ENCODE measurements around the gene MUC22. TPM values are rescaled to one million over a fixed set of nuclear protein-coding genes. Genes with fewer than 3 reads are reported as not detected.

Gene MUC22
- total RNA-seq (not detected in 2 replicates), polyA plus RNA-seq (not detected in 2 replicates), polyA minus RNA-seq (ENCODE audit: low replicate concordance) (0.59 TPM in 1 of 2 replicates, not detected in the other)
- polyA plus RNA-seq (2012): not detected in 2 replicates

DNA sequence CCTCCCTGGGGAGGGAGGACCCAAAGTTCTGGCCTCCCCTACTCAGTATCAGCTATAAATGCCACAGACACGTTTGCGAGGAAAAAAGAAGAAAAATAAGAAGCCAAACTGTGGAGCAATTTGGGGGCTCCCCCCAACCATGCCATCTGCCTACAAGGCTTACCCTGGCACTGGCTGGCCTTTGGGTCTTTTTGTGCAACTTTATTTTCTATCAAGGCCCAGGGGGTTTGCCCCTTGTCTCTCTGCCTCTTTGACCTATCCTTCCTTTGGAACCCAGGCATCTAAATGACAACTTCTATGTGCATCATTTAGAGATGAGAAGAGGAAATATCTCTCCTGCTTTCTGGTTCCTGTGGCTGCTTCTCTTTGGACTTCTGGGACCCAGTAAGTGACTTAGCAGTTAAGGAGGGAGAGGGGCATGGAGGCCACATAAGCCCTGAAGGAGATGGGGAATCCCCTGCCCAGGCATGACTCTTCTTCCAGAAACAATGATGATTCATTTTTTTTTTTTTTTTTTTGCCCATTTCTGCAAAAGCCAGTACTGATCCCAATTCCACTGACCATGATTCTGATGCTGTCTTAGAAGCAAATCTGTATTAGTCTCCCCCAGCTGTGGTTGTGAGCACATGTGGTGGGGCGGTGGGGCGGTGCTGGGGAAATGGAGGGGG lies at the start of gene MUC22:
TSS of gene MUC22 (plus strand) at position 82 of the 668 bp plus-strand sequence. CDS start at position 315, 233 bp downstream.
- no peak within 1 kb of the TSS for H3K4me2 ChIP-seq (ENCODE audit: extremely low read depth, insufficient read depth, low read length)
- no peak within 1 kb of the TSS for H3K27ac ChIP-seq (ENCODE audit: insufficient read depth, low read length)
- no peak within 1 kb of the TSS for H3K9ac ChIP-seq (ENCODE audit: insufficient read depth, low read length)
- H3K4me1 ChIP-seq (ENCODE audit: control insufficient read depth, extremely low read depth, insufficient read depth, low read length): peaks cover 6% of the 10 kb centered on the region
- no peaks in the 10 kb centered on the region for H3K79me2 ChIP-seq (ENCODE audit: control insufficient read depth, insufficient read depth, low read length)
- TF ChIP-seq EZH2 (IDR thresholded peaks at IDR 0.05; ENCODE audit: low read length, missing control alignments): no peak
- TF ChIP-seq, protein P1, sequence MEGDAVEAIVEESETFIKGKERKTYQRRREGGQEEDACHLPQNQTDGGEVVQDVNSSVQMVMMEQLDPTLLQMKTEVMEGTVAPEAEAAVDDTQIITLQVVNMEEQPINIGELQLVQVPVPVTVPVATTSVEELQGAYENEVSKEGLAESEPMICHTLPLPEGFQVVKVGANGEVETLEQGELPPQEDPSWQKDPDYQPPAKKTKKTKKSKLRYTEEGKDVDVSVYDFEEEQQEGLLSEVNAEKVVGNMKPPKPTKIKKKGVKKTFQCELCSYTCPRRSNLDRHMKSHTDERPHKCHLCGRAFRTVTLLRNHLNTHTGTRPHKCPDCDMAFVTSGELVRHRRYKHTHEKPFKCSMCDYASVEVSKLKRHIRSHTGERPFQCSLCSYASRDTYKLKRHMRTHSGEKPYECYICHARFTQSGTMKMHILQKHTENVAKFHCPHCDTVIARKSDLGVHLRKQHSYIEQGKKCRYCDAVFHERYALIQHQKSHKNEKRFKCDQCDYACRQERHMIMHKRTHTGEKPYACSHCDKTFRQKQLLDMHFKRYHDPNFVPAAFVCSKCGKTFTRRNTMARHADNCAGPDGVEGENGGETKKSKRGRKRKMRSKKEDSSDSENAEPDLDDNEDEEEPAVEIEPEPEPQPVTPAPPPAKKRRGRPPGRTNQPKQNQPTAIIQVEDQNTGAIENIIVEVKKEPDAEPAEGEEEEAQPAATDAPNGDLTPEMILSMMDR (conservative IDR thresholded peaks at IDR 0.05 in 1 of 2, IDR thresholded peaks at IDR 0.05 in 1 of 2; ENCODE audit: low read depth in 1 of 2, low read length in 2 of 2): no peak
- no peaks in the 10 kb centered on the region for H3K27me3 ChIP-seq (ENCODE audit: control insufficient read depth, insufficient read depth, low read length)
- H3K9me3 ChIP-seq (ENCODE audit: control insufficient read depth, insufficient read depth, low read depth, low read length): no peaks in the 10 kb centered on the region
- peak; percentile 6 to 80 for DNase-seq (ENCODE audit: low read depth in 2 of 2)
- no peak within 1 kb of the TSS for H3K4me3 ChIP-seq (replicated peaks in 1 of 4; ENCODE audit: control extremely low read depth in 1 of 4, insufficient read depth in 1 of 4, low read depth in 3 of 4, low read length in 4 of 4)
- H4K20me1 ChIP-seq (ENCODE audit: control insufficient read depth, extremely low read depth, insufficient read depth, low read length): no peaks in the 10 kb centered on the region
- H2AFZ ChIP-seq (ENCODE audit: low read length): no peak within 1 kb of the TSS
- H3K36me3 ChIP-seq (ENCODE audit: control insufficient read depth, insufficient read depth, low read length): no peaks in the 10 kb centered on the region

DNA sequence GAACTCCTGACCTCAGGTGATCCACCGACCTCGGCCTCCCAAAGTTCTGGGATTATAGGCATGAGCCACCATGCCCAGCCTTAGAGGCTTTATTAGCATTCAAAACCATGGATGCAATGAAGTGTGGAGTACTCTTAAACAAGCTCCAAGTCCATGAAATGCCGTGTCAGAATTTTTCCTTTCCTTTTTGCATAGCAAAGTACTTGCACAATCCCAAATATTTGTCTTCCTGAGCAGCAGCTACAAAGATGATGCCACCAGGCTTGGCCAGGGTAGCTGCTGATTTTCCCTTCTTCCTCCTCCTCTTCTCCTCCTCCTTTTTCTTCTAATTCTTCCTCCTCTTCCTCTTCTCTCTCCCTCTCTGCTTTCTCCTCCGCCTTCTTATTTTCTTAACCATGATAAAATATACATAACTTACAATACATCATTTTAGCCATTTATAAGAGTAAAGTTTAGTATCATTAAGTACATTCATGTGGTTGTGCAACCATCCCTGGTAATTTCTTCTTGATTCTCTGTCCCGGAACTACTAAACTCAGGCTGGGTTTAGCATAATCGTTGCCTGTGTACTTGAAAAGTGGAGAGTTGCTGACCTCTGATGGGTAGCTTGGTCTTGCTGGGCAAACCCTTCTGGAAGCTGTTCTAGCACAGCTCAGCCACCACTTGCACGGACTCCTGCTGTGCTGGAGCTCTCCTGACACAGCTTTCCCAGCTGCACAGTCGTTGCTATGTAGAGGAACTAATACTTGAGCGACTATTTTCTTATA lies 49.2 kb upstream of the MUC22 start:
- peak; percentile 17 to 25 for DNase-seq (ENCODE audit: low read depth in 2 of 2)
- Histone ChIP-seq H2AFZ (ENCODE audit: low read length) (no peak overlapping the region), H3K4me2 (ENCODE audit: extremely low read depth, insufficient read depth, low read length) (no peak overlapping the region), H3K36me3 (ENCODE audit: control insufficient read depth, insufficient read depth, low read length) (no peaks in the 10 kb centered on the region), H3K27me3 (ENCODE audit: control insufficient read depth, insufficient read depth, low read length) (peaks cover 9% of the 10 kb centered on the region), H3K4me1 (ENCODE audit: control insufficient read depth, extremely low read depth, insufficient read depth, low read length) (no peaks in the 10 kb centered on the region), H4K20me1 (ENCODE audit: control insufficient read depth, extremely low read depth, insufficient read depth, low read length) (no peaks in the 10 kb centered on the region), H3K4me3 (replicated peaks in 1 of 4; ENCODE audit: control extremely low read depth in 1 of 4, insufficient read depth in 1 of 4, low read depth in 3 of 4, low read length in 4 of 4) (no peak overlapping the region), H3K9me3 (ENCODE audit: control insufficient read depth, insufficient read depth, low read depth, low read length) (no peaks in the 10 kb centered on the region), H3K79me2 (ENCODE audit: control insufficient read depth, insufficient read depth, low read length) (no peaks in the 10 kb centered on the region), H3K9ac (ENCODE audit: insufficient read depth, low read length) (no peak overlapping the region), H3K27ac (ENCODE audit: insufficient read depth, low read length) (no peak overlapping the region)
- TF ChIP-seq, protein P1 (conservative IDR thresholded peaks at IDR 0.05 in 1 of 2, IDR thresholded peaks at IDR 0.05 in 1 of 2; ENCODE audit: low read depth in 1 of 2, low read length in 2 of 2): no peak
- no peak for TF ChIP-seq EZH2 (IDR thresholded peaks at IDR 0.05; ENCODE audit: low read length, missing control alignments)

DNA sequence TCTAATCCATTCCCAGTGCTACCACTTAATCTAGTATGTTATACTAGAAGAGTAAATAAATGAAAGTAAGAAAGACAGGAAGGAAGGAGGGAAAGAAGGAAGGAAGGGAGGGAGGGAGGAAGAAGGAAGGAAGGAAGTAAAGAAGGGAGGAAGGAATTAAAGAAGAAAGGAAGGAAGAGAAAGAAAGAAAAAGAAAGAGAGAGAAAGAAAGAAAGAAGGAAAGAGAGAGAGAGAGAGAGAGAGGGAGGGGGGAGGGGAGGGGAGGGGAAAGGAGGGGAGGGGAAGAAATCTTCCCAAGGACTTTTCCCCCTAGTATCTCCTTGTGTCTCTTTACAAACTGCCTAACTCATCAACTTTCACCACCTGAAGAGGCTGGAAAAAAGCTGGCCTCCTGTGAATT lies 47.6 kb upstream of the MUC22 start:
- no peak overlapping the region for H3K9ac ChIP-seq (ENCODE audit: insufficient read depth, low read length)
- no peaks in the 10 kb centered on the region for H4K20me1 ChIP-seq (ENCODE audit: control insufficient read depth, extremely low read depth, insufficient read depth, low read length)
- no peaks in the 10 kb centered on the region for H3K4me1 ChIP-seq (ENCODE audit: control insufficient read depth, extremely low read depth, insufficient read depth, low read length)

More for the DNA sequence above, 47.6 kb upstream of the MUC22 start:
- peaks cover 5% of the 10 kb centered on the region for H3K27me3 ChIP-seq (ENCODE audit: control insufficient read depth, insufficient read depth, low read length)
- H3K4me2 ChIP-seq (ENCODE audit: extremely low read depth, insufficient read depth, low read length): no peak overlapping the region
- no peak overlapping the region for H2AFZ ChIP-seq (ENCODE audit: low read length)
- DNase-seq (ENCODE audit: low read depth in 2 of 2): no peak
- H3K36me3 ChIP-seq (ENCODE audit: control insufficient read depth, insufficient read depth, low read length): no peaks in the 10 kb centered on the region
- TF ChIP-seq, protein P1 (conservative IDR thresholded peaks at IDR 0.05 in 1 of 2, IDR thresholded peaks at IDR 0.05 in 1 of 2; ENCODE audit: low read depth in 1 of 2, low read length in 2 of 2): no peak
- TF ChIP-seq EZH2 (IDR thresholded peaks at IDR 0.05; ENCODE audit: low read length, missing control alignments): no peak
- no peak overlapping the region for H3K27ac ChIP-seq (ENCODE audit: insufficient read depth, low read length)
- no peaks in the 10 kb centered on the region for H3K79me2 ChIP-seq (ENCODE audit: control insufficient read depth, insufficient read depth, low read length)
- no peak overlapping the region for H3K4me3 ChIP-seq (replicated peaks in 1 of 4; ENCODE audit: control extremely low read depth in 1 of 4, insufficient read depth in 1 of 4, low read depth in 3 of 4, low read length in 4 of 4)
- H3K9me3 ChIP-seq (ENCODE audit: control insufficient read depth, insufficient read depth, low read depth, low read length): no peaks in the 10 kb centered on the region

Data from fibroblast of lung (primary cell).